ENCODE results near the gene GREB1L. TPM values are rescaled to one million over a fixed set of nuclear protein-coding genes. Genes with fewer than 3 reads are reported as not detected.

GREB1L gene
- polyA plus RNA-seq, 1 of the 3 experiments (the other 2 are of a cell fraction): under 0.01 TPM

DNA sequence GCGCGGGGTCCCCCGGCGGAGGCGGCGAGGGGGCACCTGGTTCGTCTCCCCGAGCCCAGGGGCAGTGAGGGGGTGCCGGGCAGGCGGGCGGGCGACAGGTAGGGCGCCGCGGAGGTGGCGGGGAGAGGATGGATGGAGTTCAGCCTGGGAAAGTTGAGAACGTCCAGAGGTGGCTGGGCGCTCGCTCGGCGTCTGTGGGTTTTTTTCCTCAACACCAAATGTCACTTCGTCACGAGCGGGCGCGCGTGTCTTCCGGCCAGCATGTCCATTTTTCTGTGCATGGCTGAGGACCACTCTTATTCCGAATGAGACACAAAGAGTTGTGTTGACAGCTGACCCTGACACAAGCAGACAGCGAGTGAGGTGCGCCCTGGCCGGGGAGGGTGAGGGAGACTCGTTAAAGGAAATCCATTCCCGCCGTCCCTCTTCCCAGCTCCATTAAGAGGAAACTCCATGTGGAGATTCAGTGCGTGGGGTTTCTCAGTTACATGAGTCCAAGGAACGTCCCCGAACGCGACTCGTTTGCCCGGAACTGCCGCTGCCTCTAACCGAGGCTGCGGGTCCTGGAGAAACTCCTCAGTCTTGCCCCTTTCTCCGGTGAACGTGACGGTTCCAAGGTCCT, 859 bp downstream of the GREB1L start (continued):
- TF ChIP-seq, protein P1, sequence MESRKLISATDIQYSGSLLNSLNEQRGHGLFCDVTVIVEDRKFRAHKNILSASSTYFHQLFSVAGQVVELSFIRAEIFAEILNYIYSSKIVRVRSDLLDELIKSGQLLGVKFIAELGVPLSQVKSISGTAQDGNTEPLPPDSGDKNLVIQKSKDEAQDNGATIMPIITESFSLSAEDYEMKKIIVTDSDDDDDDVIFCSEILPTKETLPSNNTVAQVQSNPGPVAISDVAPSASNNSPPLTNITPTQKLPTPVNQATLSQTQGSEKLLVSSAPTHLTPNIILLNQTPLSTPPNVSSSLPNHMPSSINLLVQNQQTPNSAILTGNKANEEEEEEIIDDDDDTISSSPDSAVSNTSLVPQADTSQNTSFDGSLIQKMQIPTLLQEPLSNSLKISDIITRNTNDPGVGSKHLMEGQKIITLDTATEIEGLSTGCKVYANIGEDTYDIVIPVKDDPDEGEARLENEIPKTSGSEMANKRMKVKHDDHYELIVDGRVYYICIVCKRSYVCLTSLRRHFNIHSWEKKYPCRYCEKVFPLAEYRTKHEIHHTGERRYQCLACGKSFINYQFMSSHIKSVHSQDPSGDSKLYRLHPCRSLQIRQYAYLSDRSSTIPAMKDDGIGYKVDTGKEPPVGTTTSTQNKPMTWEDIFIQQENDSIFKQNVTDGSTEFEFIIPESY (IDR thresholded peaks at IDR 0.05; ENCODE audit: borderline replicate concordance, low read depth): no peak
- no peak for TF ChIP-seq FOSL2 (IDR thresholded peaks at IDR 0.05; ENCODE audit: borderline replicate concordance, low read depth)
- no peak for TF ChIP-seq RCOR1 (IDR thresholded peaks at IDR 0.05; ENCODE audit: low read length)
- no peak for TF ChIP-seq JUND (IDR thresholded peaks at IDR 0.05)
- no peak for TF ChIP-seq SMC3 (IDR thresholded peaks at IDR 0.05; ENCODE audit: low read depth, low read length)
- no peak for TF ChIP-seq MXI1 (IDR thresholded peaks at IDR 0.05; ENCODE audit: low read depth, low read length)

DNA sequence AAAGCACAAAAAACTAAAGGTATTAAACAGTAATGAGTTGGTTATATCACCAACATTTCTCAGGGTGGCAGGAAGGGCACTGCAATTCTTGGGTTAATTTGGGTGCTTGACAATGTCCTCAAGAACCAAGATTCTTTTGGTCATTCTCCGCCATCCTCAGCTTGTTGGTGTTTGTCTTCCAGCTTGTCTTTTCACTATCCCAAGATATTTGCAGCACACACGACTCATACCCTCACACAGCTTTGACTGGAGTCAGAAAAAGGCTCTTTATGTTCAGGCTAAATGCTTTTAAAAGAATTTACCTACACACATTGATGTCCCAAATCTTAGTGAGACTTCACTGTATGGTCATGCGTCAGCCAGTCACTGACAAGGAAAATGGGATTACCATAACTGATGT, 12.5 kb downstream of the GREB1L start:
- H3K4me3 ChIP-seq (ENCODE audit: low read depth in 2 of 2, low read length in 1 of 2): no peak overlapping the region
- 14% methylated on average over 3 of the region's 3 CpGs for WGBS (ENCODE audit: low lambda C conversion rate)
- CTCF ChIA-PET: no interaction called here
- no peaks in the 10 kb centered on the region for H3K9me2 ChIP-seq
- peaks cover 17% of the 10 kb centered on the region; the same call in 1 of the 2 replicates for H3K27me3 ChIP-seq (ENCODE audit: insufficient read depth)
- no peaks in the 10 kb centered on the region for H3K4me1 ChIP-seq (ENCODE audit: control insufficient read depth in 1 of 2, insufficient read depth in 2 of 2, low read depth in 1 of 2, low read length in 1 of 2)
- H3K9ac ChIP-seq: no peak overlapping the region
- TF ChIP-seq, protein P2, sequence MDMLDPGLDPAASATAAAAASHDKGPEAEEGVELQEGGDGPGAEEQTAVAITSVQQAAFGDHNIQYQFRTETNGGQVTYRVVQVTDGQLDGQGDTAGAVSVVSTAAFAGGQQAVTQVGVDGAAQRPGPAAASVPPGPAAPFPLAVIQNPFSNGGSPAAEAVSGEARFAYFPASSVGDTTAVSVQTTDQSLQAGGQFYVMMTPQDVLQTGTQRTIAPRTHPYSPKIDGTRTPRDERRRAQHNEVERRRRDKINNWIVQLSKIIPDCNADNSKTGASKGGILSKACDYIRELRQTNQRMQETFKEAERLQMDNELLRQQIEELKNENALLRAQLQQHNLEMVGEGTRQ (IDR thresholded peaks at IDR 0.05; ENCODE audit: borderline replicate concordance, low read depth, low read length): no peak
- TF ChIP-seq FOSL2 (IDR thresholded peaks at IDR 0.05; ENCODE audit: borderline replicate concordance, low read depth) (no peak), NFIC (IDR thresholded peaks at IDR 0.05; ENCODE audit: borderline replicate concordance) (no peak), RAD21 (IDR thresholded peaks at IDR 0.05; ENCODE audit: low read length) (no peak), RXRA (IDR thresholded peaks at IDR 0.05; ENCODE audit: borderline replicate concordance, low read depth) (no peak), TEAD4 (IDR thresholded peaks at IDR 0.05; ENCODE audit: borderline replicate concordance, insufficient read depth) (no peak), GABPA (IDR thresholded peaks at IDR 0.05; ENCODE audit: low read depth) (no peak), CHD2 (IDR thresholded peaks at IDR 0.05; ENCODE audit: low read length, partially characterized antibody) (no peak), RCOR1 (IDR thresholded peaks at IDR 0.05; ENCODE audit: low read length) (no peak), SIN3A (IDR thresholded peaks at IDR 0.05; ENCODE audit: borderline replicate concordance, low read depth, low read length) (no peak), FOXM1 (IDR thresholded peaks at IDR 0.05; ENCODE audit: low read depth) (no peak), TCF12 (IDR thresholded peaks at IDR 0.05) (no peak), YY1 (IDR thresholded peaks at IDR 0.05; ENCODE audit: low read depth) (no peak), MXI1 (IDR thresholded peaks at IDR 0.05; ENCODE audit: low read depth, low read length) (no peak), EP300 (IDR thresholded peaks at IDR 0.05; ENCODE audit: borderline replicate concordance in 1 of 2, low read depth in 1 of 2, low read length in 1 of 2) (no peak), SMC3 (IDR thresholded peaks at IDR 0.05; ENCODE audit: low read depth, low read length) (no peak)
- TF ChIP-seq, protein P3, sequence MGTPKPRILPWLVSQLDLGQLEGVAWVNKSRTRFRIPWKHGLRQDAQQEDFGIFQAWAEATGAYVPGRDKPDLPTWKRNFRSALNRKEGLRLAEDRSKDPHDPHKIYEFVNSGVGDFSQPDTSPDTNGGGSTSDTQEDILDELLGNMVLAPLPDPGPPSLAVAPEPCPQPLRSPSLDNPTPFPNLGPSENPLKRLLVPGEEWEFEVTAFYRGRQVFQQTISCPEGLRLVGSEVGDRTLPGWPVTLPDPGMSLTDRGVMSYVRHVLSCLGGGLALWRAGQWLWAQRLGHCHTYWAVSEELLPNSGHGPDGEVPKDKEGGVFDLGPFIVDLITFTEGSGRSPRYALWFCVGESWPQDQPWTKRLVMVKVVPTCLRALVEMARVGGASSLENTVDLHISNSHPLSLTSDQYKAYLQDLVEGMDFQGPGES (IDR thresholded peaks at IDR 0.05; ENCODE audit: low read depth, low read length): no peak
- TF ChIP-seq, protein P4, sequence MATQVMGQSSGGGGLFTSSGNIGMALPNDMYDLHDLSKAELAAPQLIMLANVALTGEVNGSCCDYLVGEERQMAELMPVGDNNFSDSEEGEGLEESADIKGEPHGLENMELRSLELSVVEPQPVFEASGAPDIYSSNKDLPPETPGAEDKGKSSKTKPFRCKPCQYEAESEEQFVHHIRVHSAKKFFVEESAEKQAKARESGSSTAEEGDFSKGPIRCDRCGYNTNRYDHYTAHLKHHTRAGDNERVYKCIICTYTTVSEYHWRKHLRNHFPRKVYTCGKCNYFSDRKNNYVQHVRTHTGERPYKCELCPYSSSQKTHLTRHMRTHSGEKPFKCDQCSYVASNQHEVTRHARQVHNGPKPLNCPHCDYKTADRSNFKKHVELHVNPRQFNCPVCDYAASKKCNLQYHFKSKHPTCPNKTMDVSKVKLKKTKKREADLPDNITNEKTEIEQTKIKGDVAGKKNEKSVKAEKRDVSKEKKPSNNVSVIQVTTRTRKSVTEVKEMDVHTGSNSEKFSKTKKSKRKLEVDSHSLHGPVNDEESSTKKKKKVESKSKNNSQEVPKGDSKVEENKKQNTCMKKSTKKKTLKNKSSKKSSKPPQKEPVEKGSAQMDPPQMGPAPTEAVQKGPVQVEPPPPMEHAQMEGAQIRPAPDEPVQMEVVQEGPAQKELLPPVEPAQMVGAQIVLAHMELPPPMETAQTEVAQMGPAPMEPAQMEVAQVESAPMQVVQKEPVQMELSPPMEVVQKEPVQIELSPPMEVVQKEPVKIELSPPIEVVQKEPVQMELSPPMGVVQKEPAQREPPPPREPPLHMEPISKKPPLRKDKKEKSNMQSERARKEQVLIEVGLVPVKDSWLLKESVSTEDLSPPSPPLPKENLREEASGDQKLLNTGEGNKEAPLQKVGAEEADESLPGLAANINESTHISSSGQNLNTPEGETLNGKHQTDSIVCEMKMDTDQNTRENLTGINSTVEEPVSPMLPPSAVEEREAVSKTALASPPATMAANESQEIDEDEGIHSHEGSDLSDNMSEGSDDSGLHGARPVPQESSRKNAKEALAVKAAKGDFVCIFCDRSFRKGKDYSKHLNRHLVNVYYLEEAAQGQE (IDR thresholded peaks at IDR 0.05; ENCODE audit: low read depth, low read length): no peak
- TF ChIP-seq, protein P1 (IDR thresholded peaks at IDR 0.05; ENCODE audit: borderline replicate concordance, low read depth): no peak
- no peaks in the 10 kb centered on the region for H3K79me2 ChIP-seq (ENCODE audit: insufficient read depth)
- H3K4me2 ChIP-seq: no peak overlapping the region
- H3K9me3 ChIP-seq: no peaks in the 10 kb centered on the region
- no peak overlapping the region for H3K27ac ChIP-seq (ENCODE audit: low read depth in 2 of 2, low read length in 1 of 2)
- H3F3A ChIP-seq (replicated peaks; ENCODE audit: insufficient read depth): no peaks in the 10 kb centered on the region
- no peaks in the 10 kb centered on the region for H4K20me1 ChIP-seq (ENCODE audit: insufficient read depth)
- POLR2A ChIA-PET: no interaction called here
- no peaks in the 10 kb centered on the region for H3K36me3 ChIP-seq (replicated peaks in 1 of 2; ENCODE audit: control insufficient read depth in 1 of 2, insufficient read depth in 2 of 2, low read length in 1 of 2)
- no peak overlapping the region for H2AFZ ChIP-seq (ENCODE audit: low read depth)
- DNase-seq: no peak

All from SK-N-SH (cell line).